ENCODE results near the gene RBMS1. TPM values are rescaled to one million over a fixed set of nuclear protein-coding genes. Genes with fewer than 3 reads are reported as not detected.
A peak's percentile ranks its signal among the peaks of the same experiment; 100 is the strongest.

The RBMS1 gene
- total and polyA plus RNA-seq, 8 donors = 91.7 to 133 (median 119) TPM

DNA sequence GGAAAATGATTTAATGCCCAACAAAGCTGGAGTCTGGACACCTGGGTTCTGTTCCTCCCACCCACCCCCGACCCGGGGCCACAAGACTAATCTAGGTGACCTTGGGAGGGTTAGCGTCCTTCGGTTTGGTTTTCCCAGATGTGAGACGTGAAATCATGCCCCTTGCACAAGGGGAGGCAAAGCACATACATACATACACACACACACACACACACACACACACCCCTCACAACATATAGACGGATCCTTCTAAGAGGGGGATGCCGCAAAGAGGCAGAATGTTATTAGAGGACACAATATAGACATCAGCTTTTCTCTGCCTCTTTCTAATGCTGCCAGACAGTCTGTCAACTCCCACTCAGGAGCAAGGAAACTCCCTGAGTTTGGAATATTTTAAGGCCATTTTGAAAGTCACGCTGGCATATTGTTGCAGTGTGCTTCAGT lies 616 bp upstream of the RBMS1 start:
- no peak for DNase-seq
- intact Hi-C loops (cut with DNase I) = no loop called here
- Histone ChIP-seq H3K27me3 (peaks cover 0 to 33% of the 10 kb centered on the region in 2 donors), H3K36me3 (no peaks in the 10 kb centered on the region), H3K4me3 (peak overlapping the region; percentile 66 to 82), H3K9me3 (no peaks in the 10 kb centered on the region), H3K27ac (peak overlapping the region; percentile 91 to 96), H3K4me1 (peaks cover 5 to 28% of the 10 kb centered on the region in 2 donors)
- TF ChIP-seq, protein P1, sequence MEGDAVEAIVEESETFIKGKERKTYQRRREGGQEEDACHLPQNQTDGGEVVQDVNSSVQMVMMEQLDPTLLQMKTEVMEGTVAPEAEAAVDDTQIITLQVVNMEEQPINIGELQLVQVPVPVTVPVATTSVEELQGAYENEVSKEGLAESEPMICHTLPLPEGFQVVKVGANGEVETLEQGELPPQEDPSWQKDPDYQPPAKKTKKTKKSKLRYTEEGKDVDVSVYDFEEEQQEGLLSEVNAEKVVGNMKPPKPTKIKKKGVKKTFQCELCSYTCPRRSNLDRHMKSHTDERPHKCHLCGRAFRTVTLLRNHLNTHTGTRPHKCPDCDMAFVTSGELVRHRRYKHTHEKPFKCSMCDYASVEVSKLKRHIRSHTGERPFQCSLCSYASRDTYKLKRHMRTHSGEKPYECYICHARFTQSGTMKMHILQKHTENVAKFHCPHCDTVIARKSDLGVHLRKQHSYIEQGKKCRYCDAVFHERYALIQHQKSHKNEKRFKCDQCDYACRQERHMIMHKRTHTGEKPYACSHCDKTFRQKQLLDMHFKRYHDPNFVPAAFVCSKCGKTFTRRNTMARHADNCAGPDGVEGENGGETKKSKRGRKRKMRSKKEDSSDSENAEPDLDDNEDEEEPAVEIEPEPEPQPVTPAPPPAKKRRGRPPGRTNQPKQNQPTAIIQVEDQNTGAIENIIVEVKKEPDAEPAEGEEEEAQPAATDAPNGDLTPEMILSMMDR (IDR thresholded peaks at IDR 0.05) = no peak
- no peak for ATAC-seq

DNA sequence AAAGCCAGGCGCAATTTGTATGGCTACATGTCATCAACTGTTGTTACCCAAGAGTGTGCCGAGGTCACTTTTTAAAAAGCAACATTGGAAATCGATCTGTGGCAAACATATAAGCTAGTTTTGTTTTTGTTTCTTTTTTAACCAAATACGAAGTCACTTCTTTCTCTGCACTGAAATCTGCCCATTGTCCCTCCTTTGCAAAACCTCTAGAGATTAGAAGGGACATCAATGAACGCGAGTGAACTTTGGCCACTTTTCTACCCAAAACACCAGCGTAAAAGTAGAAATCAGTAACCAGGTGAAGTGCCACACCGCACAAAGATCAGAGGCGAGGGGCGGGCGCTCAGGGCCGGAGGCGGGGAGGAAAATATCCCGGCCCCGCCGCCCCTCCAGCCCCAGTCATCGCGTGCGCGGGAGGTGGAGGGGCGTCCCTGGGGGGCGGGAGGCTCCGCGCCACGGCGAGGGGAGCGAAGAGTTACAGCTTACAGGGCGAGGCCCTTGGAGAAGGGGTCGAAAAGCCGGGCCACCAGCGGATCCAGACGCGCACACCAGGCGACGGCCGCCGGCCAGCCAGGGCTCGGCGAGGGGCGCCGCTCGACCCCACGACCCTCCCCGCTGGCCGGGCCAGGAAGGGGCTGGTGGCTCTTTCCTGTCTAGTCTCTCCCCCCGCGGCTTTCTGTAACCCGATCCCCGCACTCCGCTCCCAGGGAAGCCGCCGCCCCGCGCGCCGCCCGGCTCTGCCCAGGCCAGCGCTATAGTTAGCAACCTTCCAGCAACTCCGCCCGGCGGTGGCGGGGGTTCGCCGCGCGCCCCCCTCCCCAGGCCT lies 993 bp downstream of the RBMS1 start:
- H3K27ac ChIP-seq = peak overlapping the region; percentile 91 to 96
- H3K9me3 ChIP-seq = no peaks in the 10 kb centered on the region
- peaks cover 0 to 33% of the 10 kb centered on the region in 2 donors for H3K27me3 ChIP-seq
- TF ChIP-seq, protein P1 (IDR thresholded peaks at IDR 0.05) = no peak
- H3K4me3 ChIP-seq = peak overlapping the region; percentile 66 to 82
- H3K36me3 ChIP-seq = no peaks in the 10 kb centered on the region
- DNase-seq = peak; percentile 72 to 89 (median 86)
- intact Hi-C loops (cut with DNase I) = no loop called here
- peak; percentile 82 for ATAC-seq
- peaks cover 5 to 33% of the 10 kb centered on the region in 2 donors for H3K4me1 ChIP-seq

DNA sequence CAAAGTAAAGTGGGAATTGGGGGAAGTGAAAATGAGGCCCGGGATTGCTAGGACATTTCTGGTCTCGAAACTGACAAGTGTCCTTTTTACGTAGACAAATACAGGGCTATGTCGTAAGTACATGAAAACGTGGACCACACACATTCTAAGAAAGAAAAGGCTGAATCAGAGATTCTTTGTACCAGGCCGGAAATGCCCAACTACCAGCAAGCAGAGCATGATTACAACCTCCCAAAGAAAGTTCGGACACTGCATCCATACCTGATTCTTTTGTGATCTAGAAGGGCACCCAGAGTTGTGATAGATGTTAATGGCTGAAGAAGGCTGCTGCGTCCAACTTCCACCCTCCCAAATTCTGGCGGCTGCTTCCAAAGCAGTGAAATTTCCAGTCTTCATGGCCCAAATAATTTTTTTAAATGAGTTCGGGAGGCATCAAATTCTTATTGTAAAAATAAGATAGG lies 1.7 kb downstream of the RBMS1 start:
- ATAC-seq (peak; percentile 3), DNase-seq (peak in 2 of 4 donors; percentile 57 to 58)
- peak overlapping the region; percentile 91 to 96 for H3K27ac ChIP-seq
- H3K4me1 ChIP-seq = peaks cover 5 to 40% of the 10 kb centered on the region in 2 donors
- TF ChIP-seq, protein P1 (IDR thresholded peaks at IDR 0.05) = no peak
- H3K9me3 ChIP-seq = no peaks in the 10 kb centered on the region
- H3K4me3 ChIP-seq = peak overlapping the region; percentile 66 to 82
- peaks cover 0 to 33% of the 10 kb centered on the region in 2 donors for H3K27me3 ChIP-seq
- H3K36me3 ChIP-seq = no peaks in the 10 kb centered on the region
- intact Hi-C loops (cut with DNase I) = no loop called here

GRCh38 chr2:160490733-160491685 lies 2.6 kb downstream of the RBMS1 start:
- TF ChIP-seq, protein P1 (IDR thresholded peaks at IDR 0.05) = no peak
- ATAC-seq (no peak), DNase-seq (no peak)
- H3K9me3 ChIP-seq = no peaks in the 10 kb centered on the region
- peaks cover 9 to 46% of the 10 kb centered on the region in 2 donors for H3K4me1 ChIP-seq
- H3K27ac ChIP-seq = peak overlapping the region; percentile 91 to 96
- no peaks in the 10 kb centered on the region for H3K36me3 ChIP-seq
- peak overlapping the region; percentile 66 to 82 for H3K4me3 ChIP-seq
- intact Hi-C loops (cut with DNase I) = no loop called here
- H3K27me3 ChIP-seq = peaks cover 0 to 33% of the 10 kb centered on the region in 2 donors

All from left lung (tissue), 10 donors.